K562 (cell line): Measurements from ENCODE around the gene SPIRE1. TPM values are rescaled to one million over a fixed set of nuclear protein-coding genes. Genes with fewer than 3 reads are reported as not detected.
A peak's percentile ranks its signal among the peaks of the same experiment; 100 is the strongest.

Source experiments
- ATAC-seq: fragments of 200-7000 bp; cut with Tn5 transposase; 3 replicates; pipeline ENCODE4 v1.9.1; 2020; ENCODE audit warnings: moderate library complexity
- BruUV-seq: library from RNA; stranded (reverse); fragments of 400-500 nt; replicated peaks from 2 replicates; lab custom pipeline; 2021; lab: Mats Ljungman, UMichigan
- CTCF ChIA-PET: fragments of 300-600 bp; formaldehyde crosslinking; extraction: SDS; loops from one replicate; lab custom pipeline; 2021; ENCODE audit warnings: low intra/inter-chr PET ratio; lab: Yijun Ruan, JAX
- POLR2A ChIA-PET: fragments of 300-600, 350-650 bp; sonication (Branson Sonifier 250); formaldehyde crosslinking; extraction: SDS; loops from one replicate; lab custom pipeline; 2021; ENCODE audit warnings: antibody characterized with exemption, inconsistent platforms; lab: Yijun Ruan, JAX
- DNase-seq, 4 experiments: peaks; one replicate each; pipeline versions ENCODE4 v3.0.0 to v3.0.0-alpha.2; 2011 to 2018; ENCODE audit warnings: low spot score in 3 of 4, mixed read lengths in 3 of 4; ENCODE audit errors: extremely low read depth in 1 of 4
- FAIRE-seq: peaks from 2 replicates; lab custom pipeline; 2011; peaks lifted over from hg19 to GRCh38; lab: Jason Lieb, UNC
- H2AFZ ChIP-seq: 2 replicates; pipeline ENCODE4 v1.6.0; 2011; ENCODE audit warnings: low read depth, low read length, control low read depth, inconsistent platforms
- H3K27ac ChIP-seq: fragments of 200-600 bp; 3 replicates; pipeline ENCODE4 v1.8.0; 2011; ENCODE audit warnings: low read depth, mild to moderate bottlenecking, control low read depth, inconsistent platforms, low read length, moderate library complexity, mixed read lengths; ENCODE audit errors: extremely low read depth
- H3K27me3 ChIP-seq, 2 experiments: fragments of 300-600 bp in 1 of 2; 2 replicates in 1 of 2; 3 replicates in 1 of 2; pipeline versions ENCODE4 v1.6.0 to v1.8.0; 2011; ENCODE audit warnings: inconsistent platforms in 2 of 2, low read length in 2 of 2, mild to moderate bottlenecking in 1 of 2, mixed read lengths in 1 of 2, moderate library complexity in 1 of 2; ENCODE audit not compliant: control insufficient read depth in 2 of 2, insufficient read depth in 2 of 2
- H3K36me3 ChIP-seq: fragments of 300-600 bp; 3 replicates; pipeline ENCODE4 v1.8.0; 2011; ENCODE audit warnings: mild to moderate bottlenecking, low read length, inconsistent platforms; ENCODE audit not compliant: control insufficient read depth, insufficient read depth
- H3K4me1 ChIP-seq, 2 experiments: fragments of 200-600 bp in 1 of 2; replicated peaks in 1 of 2; 2 replicates in 1 of 2; 3 replicates in 1 of 2; pipeline versions ENCODE4 v1.5.1 to v1.8.0; 2011; ENCODE audit warnings: inconsistent platforms in 2 of 2, low read length in 2 of 2, mild to moderate bottlenecking in 1 of 2, mixed read lengths in 1 of 2, moderate library complexity in 1 of 2; ENCODE audit not compliant: control insufficient read depth in 2 of 2, insufficient read depth in 2 of 2
- H3K4me2 ChIP-seq: 2 replicates; pipeline ENCODE4 v1.6.1; 2011; ENCODE audit warnings: low read length, control low read depth, inconsistent platforms, mixed read lengths; ENCODE audit not compliant: insufficient read depth
- H3K4me3 ChIP-seq: fragments of 200-600 bp; sonication (generic), shearing (Covaris generic); 2 replicates; pipeline ENCODE4 v1.5.1; 2016; ENCODE audit warnings: control low read depth, inconsistent platforms
- H3K79me2 ChIP-seq: fragments of 200-600 bp; 3 replicates; pipeline ENCODE4 v1.8.0; 2011; ENCODE audit warnings: low read length, inconsistent platforms; ENCODE audit not compliant: control insufficient read depth, insufficient read depth
- H3K9ac ChIP-seq, 2 experiments: 2 replicates each; pipeline versions ENCODE4 v1.6.0 to v1.6.1; 2011; ENCODE audit warnings: low read depth in 2 of 2, low read length in 2 of 2, control low read depth in 1 of 2, inconsistent platforms in 1 of 2, mild to moderate bottlenecking in 1 of 2, mixed read lengths in 1 of 2; ENCODE audit not compliant: insufficient read depth in 1 of 2
- H3K9me1 ChIP-seq: one replicate; pipeline ENCODE4 v1.6.0; 2011; ENCODE audit warnings: inconsistent platforms, mild to moderate bottlenecking, low read length, moderate library complexity; ENCODE audit not compliant: control insufficient read depth, insufficient read depth
- H3K9me3 ChIP-seq: replicated peaks from 2 replicates; pipeline ENCODE4 v1.5.1; 2011; ENCODE audit warnings: low read depth, low read length, inconsistent platforms; ENCODE audit not compliant: control insufficient read depth, insufficient read depth
- H4K20me1 ChIP-seq: replicated peaks from 2 replicates; pipeline ENCODE4 v1.6.1; 2011; ENCODE audit warnings: low read length, inconsistent platforms, mixed read lengths; ENCODE audit not compliant: control insufficient read depth, insufficient read depth
- RAD21 ChIP-seq, 2 experiments: fragments of 250-450 bp in 1 of 2; fragments of 450-650 bp in 1 of 2; sonication (Bioruptor Pico) in 1 of 2; formaldehyde crosslinking in 1 of 2; IDR thresholded peaks in 1 of 2; conservative IDR thresholded peaks in 1 of 2; 2 replicates each; pipeline versions ENCODE4 v1.4.0 to v1.8.0; 2020 to 2022; ENCODE audit warnings: mild to moderate bottlenecking in 2 of 2, moderate library complexity in 1 of 2
- ZNF57 ChIP-seq: fragments of 450-650 bp; formaldehyde crosslinking; IDR thresholded peaks from 2 replicates; pipeline ENCODE4 v1.4.0; 2020; ENCODE audit warnings: mild to moderate bottlenecking, moderate library complexity
- WGBS: fragments of 100-300 bp; shearing (Covaris generic); methylation state at CpG from one replicate; pipeline ENCODE4 v1.1.6; 2016; ENCODE audit warnings: low coverage, mixed read lengths; ENCODE audit not compliant: insufficient coverage; ENCODE audit errors: missing lambda C conversion rate; 5-methylcytosine and 5-hydroxymethylcytosine counted together
- in situ Hi-C: fragments of 300-500 bp; cut with MboI; formaldehyde crosslinking; loops from 4 replicates; pipeline ENCODE4 v1.15.0; 2018; ENCODE audit warnings: inconsistent platforms, mixed read lengths
- intact Hi-C: fragments of 100-400 bp; cut with micrococcal nuclease; formaldehyde crosslinking; loops from 2 replicates; pipeline ENCODE4 v1.14.2; 2022
- polyA plus RNA-seq, 8 experiments: library from polyadenylated mRNA; depleted of rRNA in 4 of 8; stranded (reverse) in 5 of 8; unstranded in 3 of 8; fragments of >200 nt; fragmentation: Nextera tagmentation in 2 of 8; fragmentation: Illumina TruSeq in 1 of 8; extraction: Ambion mirVana in 2 of 8; extraction: Trizol in 1 of 8; gene quantifications; 2 replicates each; pipeline versions ENCODE4 v1.2.1 to v1.2.3, GENCODE V29; 2011 to 2014; ENCODE audit warnings: inconsistent platforms in 1 of 8, missing spikeins in 1 of 8
- total RNA-seq, 7 experiments: library from RNA; depleted of rRNA in 6 of 7; stranded (reverse); fragments of >200 nt in 6 of 7; fragmentation: Illumina TruSeq in 2 of 7; extraction: Trizol in 2 of 7; gene quantifications; 2 replicates each; pipeline versions ENCODE4 v1.2.1 to v1.2.3, GENCODE V29; 2011 to 2021; ENCODE audit warnings: low replicate concordance in 1 of 7
- TF ChIP-seq, protein P1 (sequence below), 3 experiments: IDR thresholded peaks in 2 of 3; conservative IDR thresholded peaks in 1 of 3; 2 replicates each; pipeline ENCODE4 v1.5.1; 2011 to 2012; ENCODE audit warnings: low read length in 3 of 3, mild to moderate bottlenecking in 3 of 3, control low read depth in 2 of 3, improper control_type of control experiment in 1 of 3, inconsistent platforms in 1 of 3, low read depth in 1 of 3, mixed read lengths in 1 of 3, moderate library complexity in 1 of 3; ENCODE audit not compliant: insufficient read depth in 2 of 3

Gene SPIRE1
- total and polyA plus RNA-seq, 9 of the 15 experiments (the other 6 are each of a cell fraction or from before 2014, with no cell fraction given): 2.9 to 14.0 (median 10.2) TPM

DNA sequence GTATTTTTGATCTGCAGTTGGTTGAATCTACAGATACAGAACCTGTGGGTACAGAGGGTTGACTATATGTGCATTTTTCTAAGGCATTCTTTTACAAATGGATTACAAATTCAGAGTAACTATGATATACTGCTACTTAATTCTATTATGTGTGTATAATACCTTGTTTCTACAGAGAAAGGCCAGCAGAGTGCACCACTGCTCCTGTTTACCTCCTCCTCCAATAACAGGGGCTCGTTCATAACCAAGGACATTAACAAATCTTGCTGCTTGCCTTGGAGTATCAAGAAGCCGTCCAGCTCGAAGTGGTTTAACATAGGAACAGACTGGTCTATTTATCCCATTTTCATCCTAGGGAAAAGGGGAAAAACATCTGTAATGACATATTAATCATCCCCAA, 28.2 kb upstream of the SPIRE1 start:
- FAIRE-seq (peak; percentile 46), ATAC-seq (peak; percentile 81), DNase-seq (peak in 1 of 4 experiments; percentile 20)
- in situ Hi-C loops (no loop called here), intact Hi-C loops (no loop called here)
- Histone ChIP-seq H3K27me3 (no peaks in the 10 kb centered on the region), H4K20me1 (no peaks in the 10 kb centered on the region), H3K4me3 (no peak overlapping the region), H3K9ac (no peak overlapping the region), H3K36me3 (peaks cover 28% of the 10 kb centered on the region; the same call in 2 of the 3 replicates), H3K9me3 (no peaks in the 10 kb centered on the region), H2AFZ (no peak overlapping the region), H3K79me2 (no peaks in the 10 kb centered on the region), H3K4me1 (no peaks in the 10 kb centered on the region), H3K27ac (no peak overlapping the region), H3K4me2 (no peak overlapping the region), H3K9me1 (no peaks in the 10 kb centered on the region)
- 86% methylated on average over 3 of the region's 3 CpGs for WGBS
- POLR2A ChIA-PET: interaction anchor here (1.0 to 1.8 kb wide), 2 partner anchors 16 to 245 kb away, joined by 3 to 8 read pairs; partner anchors contain the start of genes CEP76 and PSMG2
- no TSS peak for BruUV-seq
- CTCF ChIA-PET: no interaction called here
- TF ChIP-seq, protein P1, sequence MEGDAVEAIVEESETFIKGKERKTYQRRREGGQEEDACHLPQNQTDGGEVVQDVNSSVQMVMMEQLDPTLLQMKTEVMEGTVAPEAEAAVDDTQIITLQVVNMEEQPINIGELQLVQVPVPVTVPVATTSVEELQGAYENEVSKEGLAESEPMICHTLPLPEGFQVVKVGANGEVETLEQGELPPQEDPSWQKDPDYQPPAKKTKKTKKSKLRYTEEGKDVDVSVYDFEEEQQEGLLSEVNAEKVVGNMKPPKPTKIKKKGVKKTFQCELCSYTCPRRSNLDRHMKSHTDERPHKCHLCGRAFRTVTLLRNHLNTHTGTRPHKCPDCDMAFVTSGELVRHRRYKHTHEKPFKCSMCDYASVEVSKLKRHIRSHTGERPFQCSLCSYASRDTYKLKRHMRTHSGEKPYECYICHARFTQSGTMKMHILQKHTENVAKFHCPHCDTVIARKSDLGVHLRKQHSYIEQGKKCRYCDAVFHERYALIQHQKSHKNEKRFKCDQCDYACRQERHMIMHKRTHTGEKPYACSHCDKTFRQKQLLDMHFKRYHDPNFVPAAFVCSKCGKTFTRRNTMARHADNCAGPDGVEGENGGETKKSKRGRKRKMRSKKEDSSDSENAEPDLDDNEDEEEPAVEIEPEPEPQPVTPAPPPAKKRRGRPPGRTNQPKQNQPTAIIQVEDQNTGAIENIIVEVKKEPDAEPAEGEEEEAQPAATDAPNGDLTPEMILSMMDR (IDR thresholded peaks at IDR 0.05 in 2 of 3, conservative IDR thresholded peaks at IDR 0.05 in 1 of 3; ENCODE audit: insufficient read depth in 2 of 3, low read depth in 1 of 3, low read length in 3 of 3): peak; percentile 13 to 36 (median 28); a peak in 1 of 6 replicates
- TF ChIP-seq ZNF57 (CRISPR knock-in tag) (no peak), RAD21 (CRISPR knock-in tag; conservative IDR thresholded peaks at IDR 0.05 in 1 of 2, IDR thresholded peaks at IDR 0.05 in 1 of 2) (peak in 1 of 2 experiments; percentile 15; a peak in 1 of 4 replicates)
